Left ventricle myocardium inferior (tissue), 1 donor: ENCODE results near the gene TENT4B. TPM values are rescaled to one million over a fixed set of nuclear protein-coding genes. Genes with fewer than 3 reads are reported as not detected.

Experiments used
- DNase-seq: peaks from one replicate; pipeline ENCODE4 v3.0.0-alpha.2; 2020
- H3K27ac ChIP-seq: fragments of 200-600 bp; replicated peaks from 2 replicates; pipeline ENCODE4 v1.8.0; 2021
- H3K27me3 ChIP-seq: fragments of 200-600 bp; 2 replicates; pipeline ENCODE4 v1.8.0; 2021; ENCODE audit warnings: low read depth
- H3K36me3 ChIP-seq: fragments of 200-600 bp; 2 replicates; pipeline ENCODE4 v1.8.0; 2021
- H3K4me1 ChIP-seq: fragments of 200-600 bp; 2 replicates; pipeline ENCODE4 v1.8.0; 2021
- H3K4me3 ChIP-seq: fragments of 200-600 bp; 2 replicates; pipeline ENCODE4 v1.8.0; 2021; ENCODE audit warnings: mild to moderate bottlenecking, moderate library complexity
- H3K9me3 ChIP-seq: fragments of 200-600 bp; replicated peaks from 2 replicates; pipeline ENCODE4 v1.8.0; 2021
- CTCF ChIP-seq: fragments of 200-600 bp; IDR thresholded peaks from 2 replicates; pipeline ENCODE4 v1.8.0; 2021; ENCODE audit warnings: antibody characterized with exemption, mild to moderate bottlenecking, borderline replicate concordance
- intact Hi-C: fragments of 100-400 bp; cut with micrococcal nuclease; formaldehyde crosslinking; loops from one replicate; pipeline ENCODE4 v1.11.0; 2022
- total RNA-seq: library from RNA; stranded (reverse); fragmentation: NEBNext Ultra II Directional; extraction: Animal tissue kit (Norgen Biotek cat#: 25700); gene quantifications from one replicate; pipeline ENCODE4 v1.2.1, GENCODE V29; 2021
- donor health status: DM: no; HTN: yes; CAD: no; lungs with severe emphysema.

Gene TENT4B
- total RNA-seq, 1 donor from 2014 or later, result 7.5 TPM

DNA sequence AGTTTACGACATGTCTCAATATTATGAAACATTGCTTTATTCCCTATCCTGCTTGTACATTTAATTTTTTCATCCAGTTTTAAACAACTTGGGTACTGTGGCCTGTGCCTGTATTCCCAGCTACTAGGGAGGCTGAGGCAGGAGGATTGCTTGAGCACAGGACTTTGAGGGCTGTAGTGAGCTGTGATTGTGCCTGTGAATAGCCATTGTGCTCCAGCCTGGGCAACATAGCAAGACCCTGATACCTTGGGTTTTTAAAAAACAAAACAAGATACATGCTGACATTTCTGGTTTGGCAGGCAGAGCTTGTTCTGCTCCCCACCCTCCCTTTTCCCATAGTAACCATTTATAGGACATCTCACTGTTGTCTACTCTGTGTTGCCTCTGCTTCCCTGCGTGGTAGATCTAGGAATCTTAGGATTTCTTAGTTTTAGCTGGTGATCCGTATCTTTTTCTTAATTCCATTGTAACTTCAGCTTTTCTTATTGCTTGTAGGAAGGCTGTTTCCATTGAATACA lies 35.6 kb downstream of the TENT4B start:
- intact Hi-C loops, result no loop called here
- Histone ChIP-seq H3K36me3 (no peaks in the 10 kb centered on the region), H3K27me3 (no peaks in the 10 kb centered on the region), H3K4me1 (peaks cover 45% of the 10 kb centered on the region), H3K4me3 (no peak overlapping the region), H3K27ac (no peak overlapping the region), H3K9me3 (no peaks in the 10 kb centered on the region)
- no peak for TF ChIP-seq CTCF
- DNase-seq, result no peak

GRCh38 chr16:50190292-50190691 lies 37.2 kb downstream of the TENT4B start:
- no peaks in the 10 kb centered on the region for H3K9me3 ChIP-seq
- H3K27me3 ChIP-seq, result no peaks in the 10 kb centered on the region
- peaks cover 43% of the 10 kb centered on the region for H3K4me1 ChIP-seq
- no peak for TF ChIP-seq CTCF
- no peak for DNase-seq
- no peak overlapping the region for H3K4me3 ChIP-seq
- H3K36me3 ChIP-seq, result no peaks in the 10 kb centered on the region
- intact Hi-C loops, result no loop called here
- H3K27ac ChIP-seq, result no peak overlapping the region

- no peak for TF ChIP-seq CTCF
- DNase-seq, result no peak
- H3K9me3 ChIP-seq, result no peaks in the 10 kb centered on the region
- no peak overlapping the region for H3K27ac ChIP-seq
- intact Hi-C loops, result no loop called here
- H3K36me3 ChIP-seq, result no peaks in the 10 kb centered on the region
- H3K4me1 ChIP-seq, result peaks cover 45% of the 10 kb centered on the region
- no peak overlapping the region for H3K4me3 ChIP-seq
- no peaks in the 10 kb centered on the region for H3K27me3 ChIP-seq
Observed at GRCh38 chr16:50192386-50193050, 39.4 kb downstream of the TENT4B start.

DNA sequence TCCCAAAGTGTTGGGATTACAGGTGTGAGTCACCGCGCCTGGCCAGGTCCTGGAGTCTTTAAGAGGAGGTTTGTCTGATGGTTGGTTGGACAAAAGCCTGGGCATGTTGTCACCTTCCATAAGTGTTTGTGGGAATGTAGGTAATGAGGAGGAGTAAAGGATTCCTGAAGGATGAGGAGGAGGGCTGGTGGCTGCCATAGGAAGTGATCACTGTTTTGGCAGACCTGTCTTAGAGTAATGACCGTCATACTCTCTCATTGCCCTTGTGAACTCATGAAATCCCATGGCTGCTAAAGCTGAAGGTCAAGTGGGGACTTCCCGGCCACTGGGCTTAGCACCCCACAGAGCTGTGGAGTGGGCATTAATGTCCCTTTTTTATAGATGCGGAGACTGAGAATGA lies 40.5 kb downstream of the TENT4B start:
- H3K9me3 ChIP-seq, result no peaks in the 10 kb centered on the region
- no peaks in the 10 kb centered on the region for H3K36me3 ChIP-seq
- peaks cover 45% of the 10 kb centered on the region for H3K4me1 ChIP-seq
- no peaks in the 10 kb centered on the region for H3K27me3 ChIP-seq
- no peak for TF ChIP-seq CTCF
- no peak overlapping the region for H3K27ac ChIP-seq
- intact Hi-C loops, result no loop called here
- no peak overlapping the region for H3K4me3 ChIP-seq
- DNase-seq, result no peak

DNA sequence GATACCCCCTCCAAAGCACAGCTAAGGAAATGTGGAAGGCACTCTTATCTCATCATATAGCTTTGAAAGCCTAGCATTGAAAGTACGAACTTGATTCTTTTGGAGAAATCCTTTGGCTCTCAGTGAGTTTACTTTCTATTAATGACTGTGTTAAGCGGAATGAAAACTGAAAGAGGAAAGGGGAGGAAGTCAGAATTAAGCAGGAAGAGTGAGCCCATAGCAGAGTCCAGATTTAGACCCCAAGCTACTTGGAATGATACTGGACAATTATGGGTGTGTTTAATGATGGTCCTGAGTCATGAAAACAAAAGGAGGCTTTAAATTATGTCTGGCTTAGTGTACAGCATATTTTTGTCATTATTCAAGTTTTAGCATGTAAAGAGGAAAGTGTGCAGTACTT lies 42.2 kb downstream of the TENT4B start:
- H3K4me3 ChIP-seq, result no peak overlapping the region
- H3K27me3 ChIP-seq, result no peaks in the 10 kb centered on the region
- TF ChIP-seq CTCF, result no peak
- H3K27ac ChIP-seq, result no peak overlapping the region
- DNase-seq, result no peak
- H3K4me1 ChIP-seq, result peaks cover 37% of the 10 kb centered on the region
- H3K9me3 ChIP-seq, result no peaks in the 10 kb centered on the region
- intact Hi-C loops, result no loop called here
- no peaks in the 10 kb centered on the region for H3K36me3 ChIP-seq
